ENCODE results near the gene RAB11FIP4.
A peak's percentile ranks its signal among the peaks of the same experiment; 100 is the strongest.

Gene RAB11FIP4

DNA sequence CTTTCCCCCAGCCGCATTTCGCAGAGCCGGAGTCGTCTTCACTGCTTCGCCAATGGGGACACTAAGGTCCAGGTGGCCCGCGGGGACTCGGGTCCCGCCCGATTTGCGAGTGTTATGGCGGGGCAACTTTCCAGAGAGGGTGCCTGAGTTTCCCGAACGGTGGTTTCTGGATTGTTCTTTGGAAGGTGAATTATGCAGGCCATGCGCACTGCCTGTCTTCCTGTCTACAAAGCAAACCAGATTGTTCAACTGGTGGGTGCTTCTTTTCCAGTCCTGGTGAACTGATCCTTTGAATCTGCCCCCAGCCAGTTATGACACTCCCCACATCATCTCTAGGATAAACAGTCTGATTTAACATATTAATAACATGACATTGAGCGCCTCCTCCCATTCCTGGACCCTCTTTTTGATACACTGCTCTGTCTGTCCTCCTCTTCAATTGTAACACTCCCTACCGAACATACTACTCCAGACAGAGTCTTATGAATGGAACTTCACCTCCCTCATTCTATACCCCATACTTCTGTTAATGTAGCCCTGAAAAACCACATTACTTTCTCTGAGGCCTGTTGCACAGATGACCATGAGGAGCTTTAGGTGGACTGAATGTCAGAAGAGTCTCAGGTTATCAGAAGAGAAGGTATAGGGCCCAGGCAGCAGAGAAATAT is 159.0 kb downstream of the RAB11FIP4 start:
- DNase-seq = no peak

DNA sequence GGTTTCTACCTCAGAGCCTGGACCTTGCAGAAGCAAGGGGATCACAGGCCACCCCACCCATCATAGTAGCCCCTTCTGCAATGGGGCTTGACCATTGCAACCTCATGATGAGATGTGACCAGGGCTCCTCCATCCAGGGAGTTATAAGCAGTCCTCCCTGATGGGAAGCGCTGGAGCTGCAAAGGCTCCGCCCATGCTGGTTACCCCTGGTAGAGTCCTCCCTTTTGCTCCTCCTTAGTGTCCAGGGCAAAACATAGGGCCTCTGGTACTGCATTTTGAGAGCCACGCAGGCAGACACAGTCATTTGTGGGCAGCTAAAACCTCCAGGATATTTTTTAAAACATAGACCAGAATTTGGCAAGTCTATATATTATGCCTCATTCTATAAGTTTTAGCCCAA is 161.1 kb downstream of the RAB11FIP4 start:
- no peak for DNase-seq

DNA sequence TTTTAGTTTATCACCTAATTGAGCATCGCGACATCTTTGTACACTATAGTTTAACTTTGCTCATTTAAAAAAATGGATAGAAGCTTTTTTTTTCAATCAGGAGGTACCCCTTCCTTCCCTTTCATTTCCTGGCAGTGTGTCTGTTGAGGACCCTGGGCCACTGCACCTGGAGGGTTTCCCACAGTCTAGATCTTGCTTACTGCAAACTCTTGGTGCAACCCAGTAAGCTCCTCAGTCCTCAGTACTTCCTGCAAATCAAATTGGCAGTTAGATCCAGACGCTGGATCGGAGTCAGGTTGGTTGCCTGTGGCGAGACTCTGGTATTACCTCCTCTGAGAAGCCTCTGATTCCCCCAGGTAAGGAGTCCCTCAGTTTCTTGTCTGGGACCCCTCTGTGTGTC is 162.0 kb downstream of the RAB11FIP4 start:
- DNase-seq = no peak

DNA sequence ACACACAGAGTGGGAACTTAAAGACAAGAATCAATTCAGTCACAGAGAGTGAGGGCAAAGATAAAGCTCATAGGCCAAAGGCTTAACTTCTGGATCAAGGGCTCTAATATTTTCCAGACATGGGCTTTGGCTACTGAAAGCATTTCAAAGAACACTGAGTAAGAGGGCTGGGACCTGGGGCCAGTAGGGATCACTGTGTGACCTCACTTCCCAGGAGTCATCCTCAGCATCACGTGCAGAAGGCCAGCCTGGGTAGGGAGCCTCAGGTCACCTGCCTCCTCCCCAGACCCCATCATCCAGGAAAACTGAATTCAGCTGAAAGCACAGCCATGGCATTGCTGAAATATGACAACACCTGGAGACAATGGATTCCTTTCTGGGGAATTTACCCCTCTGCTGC is 163.5 kb downstream of the RAB11FIP4 start:
- no peak for DNase-seq

- DNase-seq = no peak
These were observed 165.6 kb downstream of the RAB11FIP4 start for GRCh38 chr17:31556969-31557645.

GRCh38 chr17:31558748-31559583 is 167.5 kb downstream of the RAB11FIP4 start:
- peak; percentile 87 for DNase-seq

- DNase-seq = no peak
These were observed 168.4 kb downstream of the RAB11FIP4 start for GRCh38 chr17:31559584-31560501.

- no peak for DNase-seq
These were observed 169.3 kb downstream of the RAB11FIP4 start for GRCh38 chr17:31560616-31561235.

- no peak for DNase-seq
These were observed 170.2 kb downstream of the RAB11FIP4 start for GRCh38 chr17:31561469-31562375.

- DNase-seq = no peak
These were observed 170.9 kb downstream of the RAB11FIP4 start for GRCh38 chr17:31562376-31562840.

DNA sequence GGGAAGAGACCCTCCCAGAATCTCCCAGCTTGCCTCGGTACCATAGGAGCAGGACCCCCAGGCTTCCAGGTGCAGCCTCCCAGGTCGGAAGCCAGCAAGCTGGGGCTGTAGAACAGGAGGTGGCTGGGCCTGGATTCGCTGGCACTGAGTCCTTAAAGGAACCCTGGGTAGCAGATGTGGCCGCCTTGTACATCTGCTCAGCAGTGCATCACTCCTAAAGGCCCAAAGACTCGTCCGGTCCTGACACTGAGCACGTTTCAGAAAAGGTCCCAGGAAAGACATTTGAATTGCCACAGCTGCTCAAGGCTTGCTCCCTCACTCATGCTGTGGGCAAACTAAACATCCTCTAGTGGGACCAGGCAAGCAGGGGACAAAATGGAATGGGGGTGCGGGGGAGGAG is 172.8 kb downstream of the RAB11FIP4 start:
- DNase-seq = no peak

DNA sequence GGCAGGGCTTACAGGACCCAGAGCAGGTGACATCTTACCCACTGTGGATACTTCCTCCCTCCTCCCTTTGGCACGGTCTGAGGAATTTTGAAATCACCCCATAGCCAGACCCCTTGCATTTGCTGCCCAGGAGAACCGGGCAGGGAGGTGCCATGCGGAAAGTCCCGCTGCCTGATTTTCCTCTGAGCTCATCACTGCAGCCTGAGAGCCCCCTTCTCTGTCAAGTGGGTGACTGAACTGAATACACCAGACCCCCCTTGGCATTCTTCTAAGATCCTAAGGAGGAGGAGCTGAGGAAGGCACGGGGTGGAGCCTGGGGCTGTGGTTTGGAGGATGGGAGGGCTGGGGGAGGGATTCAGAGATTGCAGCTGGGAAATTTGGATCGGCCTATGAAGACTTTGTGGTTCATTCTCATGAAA is 173.4 kb downstream of the RAB11FIP4 start:
- no peak for DNase-seq

DNA sequence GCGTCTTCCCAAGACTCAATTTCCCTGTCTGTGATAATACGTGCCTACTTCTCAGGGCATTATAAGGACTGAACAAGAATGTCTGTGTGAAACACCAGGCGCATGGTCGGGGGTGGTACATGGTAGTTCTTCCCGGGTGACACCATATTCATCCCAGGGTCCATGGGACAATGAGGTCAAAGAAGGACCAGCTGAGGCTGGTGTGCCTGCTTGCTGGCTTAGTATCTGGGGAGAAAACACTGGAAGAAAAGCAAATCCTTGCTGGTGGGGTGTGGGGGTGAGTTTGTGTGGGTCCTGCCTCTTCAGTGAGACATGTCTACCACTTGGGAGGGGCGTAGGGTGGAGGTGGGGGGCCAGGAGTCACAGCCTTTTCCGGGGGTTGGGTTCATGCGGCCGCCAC is 174.2 kb downstream of the RAB11FIP4 start:
- no peak for DNase-seq

- no peak for DNase-seq
These were observed 174.9 kb downstream of the RAB11FIP4 start for GRCh38 chr17:31566247-31566991.

DNA sequence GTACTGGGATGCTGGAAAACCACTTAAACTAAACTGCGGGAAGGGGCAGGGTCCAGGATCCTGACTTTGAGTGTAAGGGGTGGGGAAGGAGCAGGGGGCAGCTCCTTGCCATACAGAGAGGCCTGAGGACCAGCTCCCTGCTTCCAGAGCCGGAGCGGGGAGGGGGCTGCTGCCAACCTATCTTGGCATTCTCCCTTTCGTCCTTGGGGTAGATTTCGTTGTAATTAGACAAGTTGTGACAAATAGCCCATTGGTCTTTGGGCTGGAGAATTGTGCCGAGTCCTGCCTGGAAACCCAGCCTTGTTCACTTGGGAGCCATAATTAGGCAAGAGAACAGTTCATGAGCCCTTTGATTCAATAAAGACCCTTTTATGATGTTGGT is 175.5 kb downstream of the RAB11FIP4 start:
- no peak for DNase-seq

GRCh38 chr17:31568121-31568520 is 176.6 kb downstream of the RAB11FIP4 start:
- no peak for DNase-seq

DNA sequence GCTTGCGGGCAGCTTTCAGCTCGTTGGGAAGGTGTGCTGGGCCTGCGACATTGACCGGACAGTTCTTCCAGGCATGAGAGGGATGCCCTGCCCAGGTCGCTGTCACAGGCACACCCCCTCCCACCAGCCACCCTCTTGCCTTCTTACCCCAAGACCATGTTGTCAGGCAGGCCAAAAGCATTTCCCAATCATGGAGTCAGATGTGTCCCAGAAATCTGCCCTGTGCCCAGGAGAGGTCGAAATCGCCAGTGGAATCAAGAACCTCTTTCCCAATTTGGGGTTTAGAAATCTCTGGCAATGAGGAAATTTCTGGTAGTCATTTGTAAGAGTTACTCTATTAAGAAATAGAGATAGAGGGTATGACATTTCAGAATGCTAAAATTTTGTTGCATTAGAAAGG is 177.1 kb downstream of the RAB11FIP4 start:
- no peak for DNase-seq

GRCh38 chr17:31570231-31570630 is 178.8 kb downstream of the RAB11FIP4 start:
- no peak for DNase-seq

DNA sequence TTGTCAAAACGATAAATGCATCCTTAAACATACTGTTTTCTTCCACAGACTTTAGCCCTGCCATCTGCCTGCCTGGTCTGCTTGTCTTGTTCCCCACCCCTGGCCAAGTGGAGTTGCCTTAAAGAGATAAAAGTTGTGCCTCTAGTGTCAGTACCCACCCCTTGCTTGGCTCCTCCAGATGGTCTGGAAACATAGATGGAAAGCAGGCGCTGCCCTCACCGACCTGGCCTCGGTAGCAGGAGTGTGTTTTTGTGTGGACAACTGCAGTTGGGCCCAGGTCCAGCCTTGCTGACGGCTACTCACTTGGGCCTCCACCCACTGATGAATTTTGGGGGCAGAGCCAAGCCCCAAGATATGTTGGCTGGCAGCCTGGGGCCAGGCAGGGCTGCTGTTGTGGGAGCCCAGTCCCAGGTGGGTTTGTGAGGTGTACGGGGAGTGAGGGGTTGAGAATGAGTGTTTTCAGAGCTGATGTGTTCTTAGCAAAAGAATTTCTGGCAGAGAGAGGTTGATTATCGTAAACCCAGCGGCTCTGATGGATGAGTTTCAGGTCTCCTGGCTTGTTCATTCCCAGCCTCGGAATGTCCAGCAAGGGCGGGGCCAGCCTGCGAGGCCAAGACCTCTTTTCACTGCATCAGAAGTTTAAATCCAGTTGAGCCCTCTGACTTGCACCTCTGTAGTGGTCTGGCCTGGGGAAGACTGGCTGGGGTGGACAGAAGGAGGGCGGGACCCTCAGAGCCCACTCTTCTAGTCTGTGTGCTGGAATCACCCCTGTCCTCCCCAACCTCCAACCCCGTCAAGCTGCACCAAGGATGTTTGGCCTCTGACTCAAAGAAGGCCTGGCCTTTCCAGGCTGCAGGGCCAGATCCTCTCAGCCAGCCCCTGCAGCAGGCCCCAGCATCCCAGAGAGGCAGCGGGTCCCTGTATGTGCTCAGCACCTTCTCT is 179.7 kb downstream of the RAB11FIP4 start:
- DNase-seq = no peak

Measured in NCI-H69 (cell line).